NCI-H524 treated with DMSO at 0.1 percent for 48 hours (cell line): ENCODE measurements around the gene EML3.

Experiments used
- DNase-seq: peaks from one replicate; lab custom pipeline; 2025; lab: John Stamatoyannopoulos, UW

Gene EML3

GRCh38 chr11:62553080-62553838, 59.3 kb downstream of the EML3 start:
- DNase-seq, result no peak

DNA sequence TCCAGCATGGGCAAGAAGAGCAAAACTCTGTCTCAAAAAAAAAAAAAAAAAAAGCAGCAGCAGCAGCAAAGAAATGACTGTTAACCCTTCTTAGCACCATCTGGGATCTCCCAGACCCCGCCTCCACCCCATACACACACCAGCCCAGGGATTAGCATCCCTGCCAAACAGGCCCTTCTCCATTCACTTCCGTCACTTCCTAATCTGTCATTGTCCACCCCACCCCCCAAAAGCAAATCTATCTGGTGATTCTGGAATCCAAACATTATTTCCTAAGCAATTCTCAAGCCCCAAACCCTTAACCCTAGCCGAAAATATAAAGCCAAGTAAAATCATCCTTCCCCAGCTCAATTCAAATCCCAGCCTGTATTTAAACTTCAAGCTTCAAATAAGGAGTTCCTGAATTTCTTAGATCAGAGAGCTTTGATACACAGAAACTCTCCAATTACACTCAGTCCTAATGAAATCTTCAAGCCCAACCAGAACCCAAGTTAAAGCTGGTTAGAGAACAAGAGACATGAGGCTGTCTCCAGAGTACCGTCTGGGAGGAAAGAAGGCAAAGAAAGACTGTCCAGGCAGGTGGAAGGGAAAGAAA, 60.0 kb downstream of the EML3 start:
- DNase-seq, result peak; percentile 75
